HepG2 (cell line): ENCODE results near the gene SLC34A3. TPM values are rescaled to one million over a fixed set of nuclear protein-coding genes. Genes with fewer than 3 reads are reported as not detected.

ENCODE experiments used
- AGO2 ChIP-seq: fragments of 200-400 bp; formaldehyde crosslinking; optimal IDR thresholded peaks from 2 replicates; pipeline ENCODE3; 2017; ENCODE audit warnings: mild to moderate bottlenecking, low read depth, low read length, moderate library complexity
- ARID2 ChIP-seq: sonication (generic); formaldehyde crosslinking; IDR thresholded peaks from 2 replicates; pipeline ENCODE4 v1.8.1; 2022; ENCODE audit warnings: mild to moderate bottlenecking, missing genetic modification reagents, borderline replicate concordance
- ARID4A ChIP-seq: sonication (generic); formaldehyde crosslinking; IDR thresholded peaks from 2 replicates; pipeline ENCODE4 v1.5.0; 2020; ENCODE audit warnings: mild to moderate bottlenecking, missing genetic modification reagents, borderline replicate concordance
- BRD4 ChIP-seq: sonication (generic); formaldehyde crosslinking; IDR thresholded peaks from 2 replicates; pipeline ENCODE4 v1.4.0; 2020; ENCODE audit warnings: missing genetic modification reagents
- CAMTA2 ChIP-seq: sonication (generic); formaldehyde crosslinking; IDR thresholded peaks from 2 replicates; pipeline ENCODE4 v1.4.0; 2020; ENCODE audit warnings: mild to moderate bottlenecking, missing genetic modification reagents, borderline replicate concordance
- FOXM1 ChIP-seq: sonication (generic); formaldehyde crosslinking; IDR thresholded peaks from 2 replicates; pipeline ENCODE4 v1.5.0; 2020; ENCODE audit warnings: missing genetic modification reagents
- POGZ ChIP-seq: sonication (generic); formaldehyde crosslinking; IDR thresholded peaks from 2 replicates; pipeline ENCODE4 v1.4.0; 2020; ENCODE audit warnings: mild to moderate bottlenecking, missing genetic modification reagents
- SKI ChIP-seq: fragments of 450-650 bp; IDR thresholded peaks from one replicate; pipeline ENCODE4 v1.6.1; 2018; ENCODE audit warnings: mild to moderate bottlenecking; ENCODE audit not compliant: partially characterized antibody
- SNAI1 ChIP-seq: sonication (generic); formaldehyde crosslinking; IDR thresholded peaks from 2 replicates; pipeline ENCODE4 v1.5.0; 2020; ENCODE audit warnings: mild to moderate bottlenecking, missing genetic modification reagents, borderline replicate concordance
- TCF12 ChIP-seq, 2 experiments: fragments of 450-650 bp in 1 of 2; sonication (generic) in 1 of 2; formaldehyde crosslinking in 1 of 2; IDR thresholded peaks; 2 replicates each; pipeline versions ENCODE4 v1.6.1 to v1.8.0; 2017 to 2022; ENCODE audit warnings: antibody characterized with exemption in 1 of 2, mild to moderate bottlenecking in 1 of 2, missing genetic modification reagents in 1 of 2, moderate library complexity in 1 of 2
- TCF7 ChIP-seq: sonication (generic); IDR thresholded peaks from 2 replicates; pipeline ENCODE4 v1.6.1; 2016; ENCODE audit warnings: antibody characterized with exemption, low read depth
- ZNF414 ChIP-seq: sonication (generic); formaldehyde crosslinking; IDR thresholded peaks from 2 replicates; pipeline ENCODE4 v1.5.0; 2020; ENCODE audit warnings: missing genetic modification reagents
- ZNF451 ChIP-seq: sonication (generic); formaldehyde crosslinking; IDR thresholded peaks from 2 replicates; pipeline ENCODE4 v1.5.0; 2020; ENCODE audit warnings: mild to moderate bottlenecking, missing genetic modification reagents
- ZNF549 ChIP-seq: sonication (generic); formaldehyde crosslinking; IDR thresholded peaks from 2 replicates; pipeline ENCODE4 v1.5.0; 2020; ENCODE audit warnings: missing genetic modification reagents
- ZNF790 ChIP-seq: sonication (generic); formaldehyde crosslinking; IDR thresholded peaks from 2 replicates; pipeline ENCODE4 v1.8.0; 2022; ENCODE audit warnings: missing genetic modification reagents, mild to moderate bottlenecking, borderline replicate concordance
- ZSCAN5A ChIP-seq: sonication (generic); formaldehyde crosslinking; IDR thresholded peaks from 2 replicates; pipeline ENCODE4 v1.8.0; 2022; ENCODE audit warnings: mild to moderate bottlenecking, missing genetic modification reagents, borderline replicate concordance
- polyA plus RNA-seq, 8 experiments: library from polyadenylated mRNA; depleted of rRNA in 3 of 8; stranded (reverse) in 7 of 8; unstranded in 1 of 8; fragments of >200 nt; fragmentation: Illumina TruSeq in 4 of 8; extraction: Trizol in 4 of 8; gene quantifications; 2 replicates each; pipeline versions ENCODE4 v1.2.1 to v1.2.3, GENCODE V29; 2011 to 2016; ENCODE audit warnings: low read depth in 4 of 8, missing spikeins in 1 of 8, mixed read lengths in 1 of 8; ENCODE audit not compliant: insufficient read depth in 1 of 8
- total RNA-seq, 5 experiments: library from RNA; depleted of rRNA; stranded (reverse); fragments of >200 nt; fragmentation: Illumina TruSeq; extraction: Trizol; gene quantifications; 2 replicates each; pipeline ENCODE4 v1.2.3, GENCODE V29; 2016; ENCODE audit warnings: low read depth in 1 of 5
- TF ChIP-seq, protein P1 (sequence below): sonication (generic); formaldehyde crosslinking; IDR thresholded peaks from 2 replicates; pipeline ENCODE4 v1.4.0; 2020; ENCODE audit warnings: missing genetic modification reagents
- TF ChIP-seq, protein P2 (sequence below): sonication (generic); formaldehyde crosslinking; IDR thresholded peaks from 2 replicates; pipeline ENCODE4 v1.4.0; 2020; ENCODE audit warnings: mild to moderate bottlenecking, missing genetic modification reagents, borderline replicate concordance

SLC34A3 gene
- total and polyA plus RNA-seq, 2 of the 13 experiments (the other 11 are each of a cell fraction or from before 2014, with no cell fraction given): 0.07 to 1.0 TPM

DNA sequence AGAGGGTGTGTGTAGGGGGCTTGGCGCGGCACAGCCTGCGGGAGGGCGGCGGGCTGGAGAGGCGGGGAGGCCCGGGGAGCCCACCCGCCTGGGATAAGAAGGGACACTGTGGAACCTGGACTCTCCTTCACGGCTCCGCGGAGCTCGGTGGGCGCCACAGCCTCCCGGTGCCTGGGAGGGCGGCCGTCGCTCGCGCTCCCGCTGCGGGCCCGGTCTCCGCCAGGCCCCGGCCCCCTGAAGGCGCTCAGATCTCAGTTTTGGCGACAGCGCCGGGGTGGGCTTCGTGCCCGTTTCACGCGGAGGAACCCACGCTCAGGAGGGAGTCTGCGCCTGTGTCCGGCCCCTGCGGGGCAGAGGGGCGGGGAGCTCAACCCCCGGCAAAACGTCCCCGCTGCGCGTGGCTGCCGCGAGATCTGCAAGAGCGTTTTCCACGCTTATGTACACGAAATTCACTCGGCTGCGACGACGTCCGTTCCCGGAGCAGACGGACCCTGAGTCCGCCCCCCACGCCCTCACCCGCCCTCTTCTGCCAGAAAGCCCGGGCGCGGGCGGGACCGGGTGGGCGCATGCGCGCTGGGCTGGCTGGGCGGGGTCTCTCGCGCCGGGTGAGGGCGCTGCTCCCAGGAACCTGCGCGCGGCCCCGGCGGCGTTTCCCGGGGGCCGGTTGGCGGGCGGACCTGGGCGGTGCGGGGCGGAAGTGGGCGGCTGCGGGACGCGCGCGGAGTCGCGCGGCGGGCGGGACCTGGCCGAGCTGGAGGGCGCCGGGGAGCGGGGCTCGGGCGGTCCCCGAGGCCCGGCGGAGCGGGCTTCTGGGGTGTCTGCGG lies 24.1 kb downstream of the SLC34A3 start, which contains the start of gene NELFB (continued):
- TF ChIP-seq TCF12 (IDR thresholded peaks at IDR 0.05) (no peak), TCF12 (CRISPR knock-in tag; IDR thresholded peaks at IDR 0.05) (no peak; the same call in 1 of the 2 replicates), TCF7 (no peak), BRD4 (no peak), ARID4A (CRISPR knock-in tag) (peak; percentile 66; the same call in 1 of the 2 replicates), SKI (peak; percentile 23), ZNF451 (CRISPR knock-in tag) (no peak; the same call in 1 of the 2 replicates), SNAI1 (CRISPR knock-in tag) (no peak), FOXM1 (no peak), ZNF790 (no peak), ZNF414 (CRISPR knock-in tag) (no peak), ZNF549 (no peak), CAMTA2 (CRISPR knock-in tag) (peak; percentile 45; the same call in 1 of the 2 replicates), ZSCAN5A (CRISPR knock-in tag) (no peak), AGO2 (peak; percentile 51), POGZ (CRISPR knock-in tag) (no peak), ARID2 (CRISPR knock-in tag) (no peak)
- TF ChIP-seq, protein P1, sequence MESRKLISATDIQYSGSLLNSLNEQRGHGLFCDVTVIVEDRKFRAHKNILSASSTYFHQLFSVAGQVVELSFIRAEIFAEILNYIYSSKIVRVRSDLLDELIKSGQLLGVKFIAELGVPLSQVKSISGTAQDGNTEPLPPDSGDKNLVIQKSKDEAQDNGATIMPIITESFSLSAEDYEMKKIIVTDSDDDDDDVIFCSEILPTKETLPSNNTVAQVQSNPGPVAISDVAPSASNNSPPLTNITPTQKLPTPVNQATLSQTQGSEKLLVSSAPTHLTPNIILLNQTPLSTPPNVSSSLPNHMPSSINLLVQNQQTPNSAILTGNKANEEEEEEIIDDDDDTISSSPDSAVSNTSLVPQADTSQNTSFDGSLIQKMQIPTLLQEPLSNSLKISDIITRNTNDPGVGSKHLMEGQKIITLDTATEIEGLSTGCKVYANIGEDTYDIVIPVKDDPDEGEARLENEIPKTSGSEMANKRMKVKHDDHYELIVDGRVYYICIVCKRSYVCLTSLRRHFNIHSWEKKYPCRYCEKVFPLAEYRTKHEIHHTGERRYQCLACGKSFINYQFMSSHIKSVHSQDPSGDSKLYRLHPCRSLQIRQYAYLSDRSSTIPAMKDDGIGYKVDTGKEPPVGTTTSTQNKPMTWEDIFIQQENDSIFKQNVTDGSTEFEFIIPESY (CRISPR knock-in tag): no peak
- TF ChIP-seq, protein P2, sequence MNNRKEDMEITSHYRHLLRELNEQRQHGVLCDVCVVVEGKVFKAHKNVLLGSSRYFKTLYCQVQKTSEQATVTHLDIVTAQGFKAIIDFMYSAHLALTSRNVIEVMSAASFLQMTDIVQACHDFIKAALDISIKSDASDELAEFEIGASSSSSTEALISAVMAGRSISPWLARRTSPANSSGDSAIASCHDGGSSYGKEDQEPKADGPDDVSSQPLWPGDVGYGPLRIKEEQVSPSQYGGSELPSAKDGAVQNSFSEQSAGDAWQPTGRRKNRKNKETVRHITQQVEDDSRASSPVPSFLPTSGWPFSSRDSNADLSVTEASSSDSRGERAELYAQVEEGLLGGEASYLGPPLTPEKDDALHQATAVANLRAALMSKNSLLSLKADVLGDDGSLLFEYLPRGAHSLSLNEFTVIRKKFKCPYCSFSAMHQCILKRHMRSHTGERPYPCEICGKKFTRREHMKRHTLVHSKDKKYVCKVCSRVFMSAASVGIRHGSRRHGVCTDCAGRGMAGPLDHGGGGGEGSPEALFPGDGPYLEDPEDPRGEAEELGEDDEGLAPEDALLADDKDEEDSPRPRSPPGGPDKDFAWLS: no peak
